Sigmoid colon (tissue), 7 donors: ENCODE results near the gene GTF2A1. TPM values are rescaled to one million over a fixed set of nuclear protein-coding genes. Genes with fewer than 3 reads are reported as not detected.

ENCODE experiments used
- DNase-seq: peaks from one replicate; pipeline ENCODE4 v3.0.0-alpha.2; 2019
- H3K27ac ChIP-seq, 4 donors: fragments of 200-600 bp; sonication (generic); one replicate each; pipeline ENCODE4 v1.5.1; 2016 to 2019; ENCODE audit warnings: mild to moderate bottlenecking in 1 of 4
- H3K27me3 ChIP-seq, 3 donors: fragments of 200-600 bp; sonication (generic); one replicate each; pipeline ENCODE4 v1.5.1; 2019; ENCODE audit warnings: mild to moderate bottlenecking in 1 of 3
- H3K36me3 ChIP-seq, 4 donors: fragments of 200-600 bp; sonication (generic); one replicate each; pipeline ENCODE4 v1.5.1; 2016 to 2019
- H3K4me1 ChIP-seq, 4 donors: fragments of 200-600 bp; sonication (generic); one replicate each; pipeline ENCODE4 v1.5.1; 2017 to 2019
- H3K4me3 ChIP-seq, 4 donors: fragments of 200-600 bp; sonication (generic); one replicate each; pipeline ENCODE4 v1.5.1; 2017 to 2019; ENCODE audit warnings: mild to moderate bottlenecking in 2 of 4, moderate library complexity in 1 of 4
- H3K9me3 ChIP-seq, 4 donors: fragments of 200-600 bp in 3 of 4; sonication (generic) in 3 of 4; one replicate each; pipeline versions ENCODE4 v1.5.1 to v1.6.1; 2013 to 2019
- EP300 ChIP-seq, 4 donors: sonication (generic); formaldehyde crosslinking; IDR thresholded peaks; one replicate each; pipeline ENCODE4 v1.6.1; 2017; ENCODE audit warnings: antibody characterized with exemption in 4 of 4
- POLR2A ChIP-seq, 2 donors: fragments of 450-650 bp; IDR thresholded peaks; one replicate each; pipeline ENCODE4 v1.6.1; 2016; ENCODE audit warnings: antibody characterized with exemption in 2 of 2, mild to moderate bottlenecking in 2 of 2, moderate library complexity in 2 of 2
- POLR2AphosphoS5 ChIP-seq, 4 donors: sonication (generic); formaldehyde crosslinking; IDR thresholded peaks; one replicate each; pipeline ENCODE4 v1.6.1; 2017; ENCODE audit warnings: antibody characterized with exemption in 4 of 4
- WGBS, 2 donors: extraction: QIAGEN DNeasy Blood & Tissue Kit; methylation state at CpG; one replicate each; pipeline ENCODE4 v1.1.7; 2013; 5-methylcytosine and 5-hydroxymethylcytosine counted together
- intact Hi-C: fragments of 100-400 bp; cut with DNase I; formaldehyde crosslinking; loops from one replicate; pipeline ENCODE4 v1.15.1; 2023
- polyA plus RNA-seq, 3 donors: library from polyadenylated mRNA; stranded (reverse); fragments of 200-250 nt; gene quantifications; one replicate each; pipeline ENCODE4 v1.2.3, GENCODE V29; 2013
- total RNA-seq, 4 donors: library from RNA; depleted of rRNA; stranded (reverse); fragments of >200 nt; gene quantifications; one replicate each; pipeline ENCODE4 v1.1.0, GENCODE V29; 2016
- TF ChIP-seq, protein P1 (sequence below), 4 experiments: fragments of 450-650 bp in 3 of 4; fragments of 200-600 bp in 1 of 4; IDR thresholded peaks; one replicate each; pipeline ENCODE4 v1.5.1; 2016 to 2019; ENCODE audit warnings: antibody characterized with exemption in 4 of 4, mild to moderate bottlenecking in 3 of 4, moderate library complexity in 2 of 4
- donor health status: healthy with polysubstance abuse.
- donor health status: Bipolar disorder and iron deficiency.
- donor health status: healthy.

GTF2A1 gene
- total and polyA plus RNA-seq, 7 donors = 6.0 to 21.8 (median 14.7) TPM

DNA sequence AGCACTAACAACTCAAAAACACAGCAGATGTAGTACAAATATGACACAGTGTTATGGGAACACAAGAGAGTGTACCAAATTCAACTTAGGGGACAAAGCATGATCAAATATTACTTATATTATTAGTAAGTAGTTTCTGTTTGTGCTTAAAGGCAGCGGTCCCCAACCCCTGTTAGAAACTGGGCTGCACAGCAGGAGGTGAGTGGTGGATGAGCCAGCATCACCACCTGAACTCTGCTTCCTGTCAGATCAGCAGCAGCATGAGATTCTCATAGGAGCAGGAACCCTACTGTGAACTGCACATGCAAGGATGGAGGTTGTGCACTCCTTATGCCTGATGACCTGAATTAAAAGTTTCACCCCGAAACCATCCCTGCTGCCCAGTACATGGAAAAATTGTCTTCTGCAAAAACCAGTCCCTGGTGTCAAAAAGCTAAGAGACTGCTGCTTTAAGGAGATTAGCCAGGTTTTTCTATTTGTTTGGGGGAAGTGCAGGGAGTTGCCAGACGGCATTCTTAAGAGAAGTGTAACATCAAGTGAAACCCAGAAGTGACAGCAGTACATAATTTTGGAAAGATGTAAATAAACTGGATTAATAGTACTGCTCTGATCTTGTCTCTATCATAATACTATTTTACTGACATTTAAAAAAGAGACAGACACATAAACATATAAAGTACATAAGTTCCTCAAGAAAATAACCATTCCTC lies 26.7 kb downstream of the GTF2A1 start:
- 77 to 86% methylated on average over 3 of the region's 3 CpGs for WGBS, 2 donors
- intact Hi-C loops = no loop called here
- no peak overlapping the region for H3K27ac ChIP-seq
- peaks cover 0 to 75% (median 12%) of the 10 kb centered on the region in 4 donors for H3K36me3 ChIP-seq
- TF ChIP-seq, protein P1, sequence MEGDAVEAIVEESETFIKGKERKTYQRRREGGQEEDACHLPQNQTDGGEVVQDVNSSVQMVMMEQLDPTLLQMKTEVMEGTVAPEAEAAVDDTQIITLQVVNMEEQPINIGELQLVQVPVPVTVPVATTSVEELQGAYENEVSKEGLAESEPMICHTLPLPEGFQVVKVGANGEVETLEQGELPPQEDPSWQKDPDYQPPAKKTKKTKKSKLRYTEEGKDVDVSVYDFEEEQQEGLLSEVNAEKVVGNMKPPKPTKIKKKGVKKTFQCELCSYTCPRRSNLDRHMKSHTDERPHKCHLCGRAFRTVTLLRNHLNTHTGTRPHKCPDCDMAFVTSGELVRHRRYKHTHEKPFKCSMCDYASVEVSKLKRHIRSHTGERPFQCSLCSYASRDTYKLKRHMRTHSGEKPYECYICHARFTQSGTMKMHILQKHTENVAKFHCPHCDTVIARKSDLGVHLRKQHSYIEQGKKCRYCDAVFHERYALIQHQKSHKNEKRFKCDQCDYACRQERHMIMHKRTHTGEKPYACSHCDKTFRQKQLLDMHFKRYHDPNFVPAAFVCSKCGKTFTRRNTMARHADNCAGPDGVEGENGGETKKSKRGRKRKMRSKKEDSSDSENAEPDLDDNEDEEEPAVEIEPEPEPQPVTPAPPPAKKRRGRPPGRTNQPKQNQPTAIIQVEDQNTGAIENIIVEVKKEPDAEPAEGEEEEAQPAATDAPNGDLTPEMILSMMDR (IDR thresholded peaks at IDR 0.05) = no peak
- TF ChIP-seq EP300 (IDR thresholded peaks at IDR 0.05) (no peak), POLR2A (IDR thresholded peaks at IDR 0.05) (no peak), POLR2AphosphoS5 (IDR thresholded peaks at IDR 0.05) (no peak)
- H3K9me3 ChIP-seq = no peaks in the 10 kb centered on the region
- no peak for DNase-seq
- no peaks in the 10 kb centered on the region for H3K27me3 ChIP-seq
- no peak overlapping the region for H3K4me3 ChIP-seq
- H3K4me1 ChIP-seq = no peaks in the 10 kb centered on the region

- H3K9me3 ChIP-seq = no peaks in the 10 kb centered on the region
- intact Hi-C loops = no loop called here
- H3K4me3 ChIP-seq = no peak overlapping the region
- no peak overlapping the region for H3K27ac ChIP-seq
- WGBS, 2 donors = 80 to 89% methylated on average over 2 of the region's 2 CpGs
- H3K36me3 ChIP-seq = peaks cover 0 to 77% (median 12%) of the 10 kb centered on the region in 4 donors
- no peak for DNase-seq
- TF ChIP-seq, protein P1 (IDR thresholded peaks at IDR 0.05) = no peak
- TF ChIP-seq POLR2A (IDR thresholded peaks at IDR 0.05) (no peak), EP300 (IDR thresholded peaks at IDR 0.05) (no peak), POLR2AphosphoS5 (IDR thresholded peaks at IDR 0.05) (no peak)
- no peaks in the 10 kb centered on the region for H3K27me3 ChIP-seq
- H3K4me1 ChIP-seq = no peaks in the 10 kb centered on the region
These were observed 28.2 kb downstream of the GTF2A1 start for GRCh38 chr14:81192594-81192993.

- 92 to 95% methylated on average over 5 of the region's 5 CpGs for WGBS, 2 donors
- TF ChIP-seq EP300 (IDR thresholded peaks at IDR 0.05) (no peak), POLR2A (IDR thresholded peaks at IDR 0.05) (no peak), POLR2AphosphoS5 (IDR thresholded peaks at IDR 0.05) (no peak)
- TF ChIP-seq, protein P1 (IDR thresholded peaks at IDR 0.05) = no peak
- H3K4me1 ChIP-seq = peaks cover 0 to 4% (median 0%) of the 10 kb centered on the region in 4 donors
- DNase-seq = no peak
- H3K27me3 ChIP-seq = no peaks in the 10 kb centered on the region
- no peak overlapping the region for H3K4me3 ChIP-seq
- no peaks in the 10 kb centered on the region for H3K9me3 ChIP-seq
- H3K36me3 ChIP-seq = peaks cover 0 to 61% (median 5%) of the 10 kb centered on the region in 4 donors
- intact Hi-C loops = no loop called here
- no peak overlapping the region for H3K27ac ChIP-seq
These were observed 32.8 kb downstream of the GTF2A1 start for GRCh38 chr14:81187832-81188522.

DNA sequence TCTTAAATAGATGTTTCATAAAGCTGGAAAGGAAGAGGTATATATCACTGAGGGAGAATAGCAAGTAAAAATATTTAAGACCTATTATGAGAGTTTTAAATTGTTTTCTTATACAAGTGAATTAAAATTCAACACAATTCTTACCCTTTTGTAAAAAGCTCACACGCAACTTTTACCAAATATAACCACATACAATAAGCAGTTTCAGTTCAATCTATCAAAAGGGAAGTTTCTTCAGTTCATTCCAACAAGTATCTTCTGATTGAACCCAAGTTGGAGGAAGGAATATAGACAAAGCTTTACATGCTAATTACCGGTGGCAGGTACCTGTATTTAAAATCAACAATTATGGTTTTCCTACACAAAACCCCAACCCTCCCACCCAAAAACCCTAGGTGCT lies 41.1 kb downstream of the GTF2A1 start:
- intact Hi-C loops = no loop called here
- DNase-seq = no peak
- WGBS, 2 donors = 87% methylated on average over 2 of the region's 2 CpGs
- Histone ChIP-seq H3K27ac (no peak overlapping the region), H3K4me3 (no peak overlapping the region), H3K27me3 (no peaks in the 10 kb centered on the region), H3K9me3 (no peaks in the 10 kb centered on the region), H3K4me1 (peaks cover 0 to 39% (median 24%) of the 10 kb centered on the region in 4 donors), H3K36me3 (peaks cover 0 to 23% (median 0%) of the 10 kb centered on the region in 4 donors)
- TF ChIP-seq POLR2AphosphoS5 (IDR thresholded peaks at IDR 0.05) (no peak), POLR2A (IDR thresholded peaks at IDR 0.05) (no peak), EP300 (IDR thresholded peaks at IDR 0.05) (no peak)
- TF ChIP-seq, protein P1 (IDR thresholded peaks at IDR 0.05) = no peak
